ENCODE results near the gene IL32. TPM values are rescaled to one million over a fixed set of nuclear protein-coding genes. Genes with fewer than 3 reads are reported as not detected.

Gene IL32
- total and polyA plus RNA-seq, 2 experiments from 2014 or later = 2.3 to 6.1 TPM

DNA sequence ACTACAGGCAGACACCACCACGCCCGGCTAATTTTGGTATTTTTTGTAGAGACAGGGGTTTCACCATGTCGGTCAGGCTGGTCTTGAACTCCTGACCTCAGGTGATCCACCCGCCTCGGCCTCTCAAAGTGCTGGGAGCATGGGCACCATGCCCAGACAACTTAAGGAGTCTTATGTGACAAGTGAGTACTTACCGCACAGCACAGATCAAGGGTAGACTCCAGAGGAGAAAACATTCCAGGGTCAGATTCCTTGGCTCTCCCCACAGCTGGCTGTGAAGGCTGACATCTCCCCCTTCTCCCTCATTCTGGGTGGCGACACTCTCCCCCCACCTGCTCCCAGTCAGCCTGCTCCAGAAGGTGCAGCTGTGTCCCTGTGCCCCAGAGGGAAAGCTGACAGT is 23.0 kb downstream of the IL32 start:
- Mint-ChIP-seq H3K36me3 (ENCODE audit: low read depth) (peaks cover 83% of the 10 kb centered on the region), H3K27ac (peak overlapping the region; percentile 48; the same call in 1 of the 2 replicates), H3K27me3 (ENCODE audit: insufficient read depth, low read depth, poor library complexity) (peaks cover 24% of the 10 kb centered on the region), H3K4me3 (peak overlapping the region; percentile 19; the same call in 1 of the 3 replicates), H3K4me1 (peaks cover 29% of the 10 kb centered on the region), H3K9me3 (no peaks in the 10 kb centered on the region)
- ATAC-seq = no peak
- peaks cover 58% of the 10 kb centered on the region for H3F3A ChIP-seq (replicated peaks; ENCODE audit: low read depth)
- no peak overlapping the region for H2AFZ ChIP-seq
- TF ChIP-seq POLR2AphosphoS5 (IDR thresholded peaks at IDR 0.05; ENCODE audit: low read depth) (no peak), ZNF331 (CRISPR knock-in tag; IDR thresholded peaks at IDR 0.05; ENCODE audit: low read depth) (no peak), NANOG (IDR thresholded peaks at IDR 0.05; ENCODE audit: borderline replicate concordance) (no peak), EZH2 (IDR thresholded peaks at IDR 0.05; ENCODE audit: low read depth, unreplicated experiment) (no peak), ETS1 (IDR thresholded peaks at IDR 0.05) (no peak), REST (IDR thresholded peaks at IDR 0.05; ENCODE audit: unreplicated experiment) (no peak), JUNB (IDR thresholded peaks at IDR 0.05; ENCODE audit: unreplicated experiment) (no peak), CREB1 (CRISPR knock-in tag; IDR thresholded peaks at IDR 0.05; ENCODE audit: low read depth) (no peak), STAT1 (IDR thresholded peaks at IDR 0.05; ENCODE audit: unreplicated experiment) (no peak), ZNF114 (CRISPR knock-in tag; IDR thresholded peaks at IDR 0.05) (no peak), CTCF (conservative IDR thresholded peaks at IDR 0.05; ENCODE audit: low read depth in 2 of 2) (no peak), EZH2phosphoT487 (IDR thresholded peaks at IDR 0.05; ENCODE audit: unreplicated experiment) (no peak)
- TF ChIP-seq, protein P1, sequence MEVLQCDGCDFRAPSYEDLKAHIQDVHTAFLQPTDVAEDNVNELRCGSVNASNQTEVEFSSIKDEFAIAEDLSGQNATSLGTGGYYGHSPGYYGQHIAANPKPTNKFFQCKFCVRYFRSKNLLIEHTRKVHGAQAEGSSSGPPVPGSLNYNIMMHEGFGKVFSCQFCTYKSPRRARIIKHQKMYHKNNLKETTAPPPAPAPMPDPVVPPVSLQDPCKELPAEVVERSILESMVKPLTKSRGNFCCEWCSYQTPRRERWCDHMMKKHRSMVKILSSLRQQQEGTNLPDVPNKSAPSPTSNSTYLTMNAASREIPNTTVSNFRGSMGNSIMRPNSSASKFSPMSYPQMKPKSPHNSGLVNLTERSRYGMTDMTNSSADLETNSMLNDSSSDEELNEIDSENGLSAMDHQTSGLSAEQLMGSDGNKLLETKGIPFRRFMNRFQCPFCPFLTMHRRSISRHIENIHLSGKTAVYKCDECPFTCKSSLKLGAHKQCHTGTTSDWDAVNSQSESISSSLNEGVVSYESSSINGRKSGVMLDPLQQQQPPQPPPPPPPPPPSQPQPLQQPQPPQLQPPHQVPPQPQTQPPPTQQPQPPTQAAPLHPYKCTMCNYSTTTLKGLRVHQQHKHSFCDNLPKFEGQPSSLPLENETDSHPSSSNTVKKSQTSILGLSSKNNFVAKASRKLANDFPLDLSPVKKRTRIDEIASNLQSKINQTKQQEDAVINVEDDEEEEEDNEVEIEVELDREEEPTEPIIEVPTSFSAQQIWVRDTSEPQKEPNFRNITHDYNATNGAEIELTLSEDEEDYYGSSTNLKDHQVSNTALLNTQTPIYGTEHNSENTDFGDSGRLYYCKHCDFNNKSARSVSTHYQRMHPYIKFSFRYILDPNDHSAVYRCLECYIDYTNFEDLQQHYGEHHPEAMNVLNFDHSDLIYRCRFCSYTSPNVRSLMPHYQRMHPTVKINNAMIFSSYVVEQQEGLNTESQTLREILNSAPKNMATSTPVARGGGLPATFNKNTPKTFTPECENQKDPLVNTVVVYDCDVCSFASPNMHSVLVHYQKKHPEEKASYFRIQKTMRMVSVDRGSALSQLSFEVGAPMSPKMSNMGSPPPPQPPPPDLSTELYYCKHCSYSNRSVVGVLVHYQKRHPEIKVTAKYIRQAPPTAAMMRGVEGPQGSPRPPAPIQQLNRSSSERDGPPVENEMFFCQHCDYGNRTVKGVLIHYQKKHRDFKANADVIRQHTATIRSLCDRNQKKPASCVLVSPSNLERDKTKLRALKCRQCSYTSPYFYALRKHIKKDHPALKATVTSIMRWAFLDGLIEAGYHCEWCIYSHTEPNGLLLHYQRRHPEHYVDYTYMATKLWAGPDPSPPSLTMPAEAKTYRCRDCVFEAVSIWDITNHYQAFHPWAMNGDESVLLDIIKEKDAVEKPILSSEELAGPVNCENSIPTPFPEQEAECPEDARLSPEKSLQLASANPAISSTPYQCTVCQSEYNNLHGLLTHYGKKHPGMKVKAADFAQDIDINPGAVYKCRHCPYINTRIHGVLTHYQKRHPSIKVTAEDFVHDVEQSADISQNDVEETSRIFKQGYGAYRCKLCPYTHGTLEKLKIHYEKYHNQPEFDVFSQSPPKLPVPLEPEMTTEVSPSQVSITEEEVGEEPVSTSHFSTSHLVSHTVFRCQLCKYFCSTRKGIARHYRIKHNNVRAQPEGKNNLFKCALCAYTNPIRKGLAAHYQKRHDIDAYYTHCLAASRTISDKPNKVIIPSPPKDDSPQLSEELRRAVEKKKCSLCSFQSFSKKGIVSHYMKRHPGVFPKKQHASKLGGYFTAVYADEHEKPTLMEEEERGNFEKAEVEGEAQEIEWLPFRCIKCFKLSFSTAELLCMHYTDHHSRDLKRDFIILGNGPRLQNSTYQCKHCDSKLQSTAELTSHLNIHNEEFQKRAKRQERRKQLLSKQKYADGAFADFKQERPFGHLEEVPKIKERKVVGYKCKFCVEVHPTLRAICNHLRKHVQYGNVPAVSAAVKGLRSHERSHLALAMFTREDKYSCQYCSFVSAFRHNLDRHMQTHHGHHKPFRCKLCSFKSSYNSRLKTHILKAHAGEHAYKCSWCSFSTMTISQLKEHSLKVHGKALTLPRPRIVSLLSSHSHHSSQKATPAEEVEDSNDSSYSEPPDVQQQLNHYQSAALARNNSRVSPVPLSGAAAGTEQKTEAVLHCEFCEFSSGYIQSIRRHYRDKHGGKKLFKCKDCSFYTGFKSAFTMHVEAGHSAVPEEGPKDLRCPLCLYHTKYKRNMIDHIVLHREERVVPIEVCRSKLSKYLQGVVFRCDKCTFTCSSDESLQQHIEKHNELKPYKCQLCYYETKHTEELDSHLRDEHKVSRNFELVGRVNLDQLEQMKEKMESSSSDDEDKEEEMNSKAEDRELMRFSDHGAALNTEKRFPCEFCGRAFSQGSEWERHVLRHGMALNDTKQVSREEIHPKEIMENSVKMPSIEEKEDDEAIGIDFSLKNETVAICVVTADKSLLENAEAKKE (CRISPR knock-in tag; IDR thresholded peaks at IDR 0.05) = no peak
- H3K4me2 ChIP-seq = no peak overlapping the region
- peak overlapping the region; percentile 84 for H3K27ac ChIP-seq (ENCODE audit: low read depth)
- H3K9me2 ChIP-seq (ENCODE audit: insufficient read depth) = no peaks in the 10 kb centered on the region
- peaks cover 13% of the 10 kb centered on the region; the same call in 1 of the 2 replicates for H3K4me1 ChIP-seq (ENCODE audit: insufficient read depth)
- no peaks in the 10 kb centered on the region for H3K27me3 ChIP-seq (ENCODE audit: insufficient read depth)
- DNase-seq (ENCODE audit: low spot score) = no peak
- H3K4me3 ChIP-seq = no peak overlapping the region
- peaks cover 22% of the 10 kb centered on the region for H3K79me2 ChIP-seq (replicated peaks; ENCODE audit: insufficient read depth)
- H3K36me3 ChIP-seq (ENCODE audit: insufficient read depth) = peaks cover 35% of the 10 kb centered on the region
- H4K20me1 ChIP-seq (replicated peaks; ENCODE audit: insufficient read depth) = peaks cover 39% of the 10 kb centered on the region

Measured in GM23338 (cell line).